H9 (cell line): Measurements from ENCODE around the gene SLC24A1. TPM values are rescaled to one million over a fixed set of nuclear protein-coding genes. Genes with fewer than 3 reads are reported as not detected.

Source experiments
- DNase-seq: peaks from one replicate; pipeline ENCODE4 v3.0.0-alpha.2; 2017
- H2AFZ ChIP-seq: one replicate; pipeline ENCODE4 v1.6.1; 2013; ENCODE audit warnings: mild to moderate bottlenecking, low read length, control low read depth, moderate library complexity
- H2AK5ac ChIP-seq: 2 replicates; pipeline ENCODE4 v1.6.1; 2013; ENCODE audit warnings: low read length, control low read depth, mixed read lengths; ENCODE audit not compliant: insufficient read length
- H2BK120ac ChIP-seq: one replicate; pipeline ENCODE4 v1.6.1; 2013; ENCODE audit warnings: low read depth, mild to moderate bottlenecking, low read length, control low read depth, inconsistent platforms; ENCODE audit not compliant: poor library complexity, severe bottlenecking
- H2BK12ac ChIP-seq: 2 replicates; pipeline ENCODE4 v1.6.1; 2013; ENCODE audit warnings: low read length, control low read depth, mixed read lengths, low read depth; ENCODE audit not compliant: insufficient read length
- H2BK15ac ChIP-seq: 2 replicates; pipeline ENCODE4 v1.6.1; 2013; ENCODE audit warnings: low read depth, low read length, control low read depth
- H2BK20ac ChIP-seq: one replicate; pipeline ENCODE4 v1.6.1; 2013; ENCODE audit warnings: low read depth, mild to moderate bottlenecking, low read length, control low read depth, inconsistent platforms; ENCODE audit not compliant: poor library complexity, severe bottlenecking
- H2BK5ac ChIP-seq: 2 replicates; pipeline ENCODE4 v1.6.1; 2013; ENCODE audit warnings: low read length, control low read depth, mixed read lengths; ENCODE audit not compliant: insufficient read length
- H3K14ac ChIP-seq: 2 replicates; pipeline ENCODE4 v1.6.1; 2013; ENCODE audit warnings: low read length, control low read depth; ENCODE audit not compliant: insufficient read depth
- H3K18ac ChIP-seq: 2 replicates; pipeline ENCODE4 v1.6.1; 2013; ENCODE audit warnings: low read depth, mild to moderate bottlenecking, mixed read lengths, low read length, control low read depth; ENCODE audit not compliant: insufficient read length
- H3K23ac ChIP-seq: 2 replicates; pipeline ENCODE4 v1.6.1; 2013; ENCODE audit warnings: low read length, control low read depth, mixed read lengths, low read depth; ENCODE audit not compliant: insufficient read length
- H3K23me2 ChIP-seq: 2 replicates; pipeline ENCODE4 v1.6.1; 2013; ENCODE audit warnings: low read depth, mild to moderate bottlenecking, mixed read lengths, low read length, control low read depth; ENCODE audit not compliant: insufficient read length, poor library complexity, severe bottlenecking
- H3K27ac ChIP-seq: 2 replicates; pipeline ENCODE4 v1.5.1; 2013; ENCODE audit warnings: low read length, control low read depth, mixed read lengths, low read depth; ENCODE audit not compliant: insufficient read length
- H3K27me3 ChIP-seq: 2 replicates; pipeline ENCODE4 v1.6.1; 2013; ENCODE audit warnings: low read length, control low read depth, inconsistent platforms; ENCODE audit not compliant: insufficient read depth
- H3K4ac ChIP-seq: 2 replicates; pipeline ENCODE4 v1.6.1; 2013; ENCODE audit warnings: low read depth, mild to moderate bottlenecking, control low read depth, inconsistent platforms, low read length, moderate library complexity
- H3K4me1 ChIP-seq: 2 replicates; pipeline ENCODE4 v1.6.1; 2013; ENCODE audit warnings: low read length, control low read depth, inconsistent platforms; ENCODE audit not compliant: insufficient read depth
- H3K4me2 ChIP-seq: 2 replicates; pipeline ENCODE4 v1.6.1; 2013; ENCODE audit warnings: low read length, control low read depth, mixed read lengths; ENCODE audit not compliant: insufficient read length, insufficient read depth
- H3K56ac ChIP-seq: 2 replicates; pipeline ENCODE4 v1.6.1; 2013; ENCODE audit warnings: low read depth, mild to moderate bottlenecking, mixed read lengths, low read length, control low read depth; ENCODE audit not compliant: insufficient read length
- H3K79me1 ChIP-seq: 2 replicates; pipeline ENCODE4 v1.6.1; 2013; ENCODE audit warnings: low read depth, mild to moderate bottlenecking, moderate library complexity, low read length, control low read depth, inconsistent platforms; ENCODE audit not compliant: insufficient read depth, poor library complexity, severe bottlenecking
- H3K79me2 ChIP-seq: 2 replicates; pipeline ENCODE4 v1.6.1; 2013; ENCODE audit warnings: low read length, control low read depth, inconsistent platforms; ENCODE audit not compliant: insufficient read depth
- H3K9ac ChIP-seq: 2 replicates; pipeline ENCODE4 v1.6.1; 2013; ENCODE audit warnings: low read length, control low read depth, mixed read lengths; ENCODE audit not compliant: insufficient read length; ENCODE audit errors: extremely low read depth
- H3K9me3 ChIP-seq: one replicate; pipeline ENCODE4 v1.6.1; 2013; ENCODE audit warnings: low read depth, low read length, inconsistent platforms; ENCODE audit not compliant: control insufficient read depth
- H3T11ph ChIP-seq: one replicate; pipeline ENCODE4 v1.6.1; 2013; ENCODE audit warnings: mild to moderate bottlenecking, low read length, control low read depth, inconsistent platforms
- H4K20me1 ChIP-seq: one replicate; pipeline ENCODE4 v1.6.1; 2013; ENCODE audit not compliant: control insufficient read depth, insufficient read length, insufficient read depth
- H4K5ac ChIP-seq: 2 replicates; pipeline ENCODE4 v1.6.1; 2013; ENCODE audit warnings: low read depth, mild to moderate bottlenecking, mixed read lengths, low read length, control low read depth; ENCODE audit not compliant: insufficient read length
- H4K8ac ChIP-seq: replicated peaks from 2 replicates; pipeline ENCODE4 v1.6.1; 2013; ENCODE audit warnings: low read length, control low read depth, mixed read lengths, low read depth; ENCODE audit not compliant: insufficient read length
- H4K91ac ChIP-seq: 2 replicates; pipeline ENCODE4 v1.6.1; 2013; ENCODE audit warnings: low read depth, mild to moderate bottlenecking, moderate library complexity, mixed read lengths, low read length, control low read depth; ENCODE audit not compliant: insufficient read length
- H3K27ac Mint-ChIP-seq, 3 experiments: 2 replicates in 2 of 3; 3 replicates in 1 of 3; pipeline ENCODE4 v1.8.0; 2020 to 2021; ENCODE audit warnings: mixed read lengths in 3 of 3, mild to moderate bottlenecking in 1 of 3, moderate library complexity in 1 of 3
- H3K27me3 Mint-ChIP-seq: 2 replicates; pipeline ENCODE4 v1.8.0; 2021; ENCODE audit warnings: low read depth, mild to moderate bottlenecking, moderate library complexity, mixed read lengths
- H3K36me3 Mint-ChIP-seq, 3 experiments: 2 replicates in 2 of 3; 3 replicates in 1 of 3; pipeline ENCODE4 v1.8.0; 2020 to 2021; ENCODE audit warnings: low read depth in 3 of 3, mixed read lengths in 3 of 3; ENCODE audit not compliant: insufficient read depth in 1 of 3
- H3K4me1 Mint-ChIP-seq, 2 experiments: 2 replicates each; pipeline ENCODE4 v1.8.0; 2020; ENCODE audit warnings: mixed read lengths in 2 of 2
- H3K4me3 Mint-ChIP-seq, 2 experiments: 2 replicates in 1 of 2; 3 replicates in 1 of 2; pipeline ENCODE4 v1.8.0; 2020 to 2021; ENCODE audit warnings: mild to moderate bottlenecking in 2 of 2, mixed read lengths in 2 of 2, moderate library complexity in 1 of 2
- H3K9me3 Mint-ChIP-seq, 2 experiments: 2 replicates in 1 of 2; 3 replicates in 1 of 2; pipeline ENCODE4 v1.8.0; 2020; ENCODE audit warnings: mild to moderate bottlenecking in 2 of 2, mixed read lengths in 2 of 2, moderate library complexity in 1 of 2
- WGBS: extraction: QIAGEN DNeasy Blood & Tissue Kit; methylation state at CpG from one replicate; pipeline ENCODE4 v1.1.7; 2013; ENCODE audit warnings: missing lambda C conversion rate, low lambda C conversion rate, mixed read lengths; ENCODE audit not compliant: insufficient read length; ENCODE audit errors: extremely low coverage; 5-methylcytosine and 5-hydroxymethylcytosine counted together
- total RNA-seq: library from RNA; stranded (reverse); gene quantifications from 2 replicates; pipeline ENCODE4 v1.2.1, GENCODE V29; 2021
- TF ChIP-seq, protein P1 (sequence below): fragments of 200-600 bp; sonication (generic); conservative IDR thresholded peaks from 3 replicates; pipeline ENCODE4 v1.8.0; 2021; ENCODE audit warnings: antibody characterized with exemption, mild to moderate bottlenecking

SLC24A1 gene
- total RNA-seq, 1 experiment from 2014 or later = 8.6 TPM

DNA sequence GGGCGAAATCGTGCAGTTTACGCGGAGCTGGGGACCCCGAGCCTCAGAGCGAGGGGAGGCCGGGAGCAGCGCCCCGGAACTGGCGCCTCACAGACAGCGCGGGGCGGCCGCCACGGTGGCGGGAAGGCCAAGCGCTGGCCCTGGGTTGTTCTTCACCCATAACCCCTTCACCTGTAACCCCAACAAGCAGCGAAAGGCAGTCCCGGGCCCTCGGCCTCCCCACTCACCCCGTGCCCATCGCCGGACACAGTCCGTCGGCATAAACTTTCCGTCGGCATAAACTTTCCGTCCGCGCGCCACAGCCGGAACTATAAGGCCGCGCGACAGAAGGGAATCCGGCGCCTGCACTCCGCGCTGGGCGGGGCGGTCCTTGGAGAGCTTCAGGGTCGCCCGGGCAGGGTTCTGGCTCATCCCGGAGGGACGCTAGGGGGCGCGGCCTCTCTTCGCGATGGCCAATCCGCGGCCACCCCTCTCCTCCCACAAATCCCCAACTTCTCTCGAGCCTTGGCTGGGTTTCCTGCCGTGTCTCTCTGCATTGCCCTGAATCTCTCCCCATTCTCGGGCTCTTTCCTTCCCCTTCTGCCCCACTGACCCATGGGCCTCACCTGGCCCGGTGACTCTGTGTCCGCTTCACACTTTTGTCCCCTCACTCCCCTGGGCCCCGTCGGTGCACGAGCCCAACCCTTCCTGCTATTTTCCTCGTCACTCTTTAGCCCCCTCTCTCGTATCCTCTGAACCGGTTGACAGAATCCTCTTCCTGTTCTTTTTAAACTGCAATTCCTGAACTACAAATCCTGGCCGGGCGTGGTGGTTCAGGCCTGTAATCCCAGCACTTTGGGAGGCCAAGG lies 10.6 kb upstream of the SLC24A1 start, which contains the start of gene INTS14:
TSS of gene INTS14 (minus strand) at position 261 of the 848 bp plus-strand sequence. CDS start 3,751 bp downstream, outside the sequence.
- peaks cover 2% of the 10 kb centered on the region; the same call in 1 of the 2 replicates for H3K79me2 ChIP-seq
- peaks cover 16 to 21% of the 10 kb centered on the region in 2 experiments for H3K4me1 Mint-ChIP-seq
- no CpG with 5 or more reads among the region's 64 CpGs for WGBS

More for the DNA sequence above, 10.6 kb upstream of the SLC24A1 start, which contains the start of gene INTS14:
- Histone ChIP-seq H4K5ac (peak within 1 kb of the TSS; percentile 51), H2BK12ac (no peak within 1 kb of the TSS), H2BK120ac (no peak within 1 kb of the TSS), H3K14ac (peak within 1 kb of the TSS; percentile 87), H4K8ac (no peak within 1 kb of the TSS), H3K79me1 (no peaks in the 10 kb centered on the region), H3K9me3 (no peaks in the 10 kb centered on the region), H4K91ac (no peak within 1 kb of the TSS), H3K9ac (peak within 1 kb of the TSS; percentile 87), H3K27me3 (no peaks in the 10 kb centered on the region), H2BK15ac (no peak within 1 kb of the TSS), H3K23me2 (peaks cover 8% of the 10 kb centered on the region), H4K20me1 (no peaks in the 10 kb centered on the region), H3K23ac (no peak within 1 kb of the TSS), H3K18ac (peak within 1 kb of the TSS; percentile 73), H3T11ph (no peak within 1 kb of the TSS), H2AFZ (no peak within 1 kb of the TSS), H2AK5ac (no peak within 1 kb of the TSS), H3K4me2 (peak within 1 kb of the TSS; percentile 92), H2BK20ac (no peak within 1 kb of the TSS), H2BK5ac (no peak within 1 kb of the TSS), H3K56ac (no peak within 1 kb of the TSS), H3K4ac (peak within 1 kb of the TSS; percentile 25; the same call in 1 of the 2 replicates), H3K27ac (peak within 1 kb of the TSS; percentile 41), H3K4me1 (peaks cover 2% of the 10 kb centered on the region; the same call in 1 of the 2 replicates)
- Mint-ChIP-seq H3K36me3 (peaks cover 0 to 5% (median 0%) of the 10 kb centered on the region in 3 experiments; a peak in 1 of 7 replicates), H3K27me3 (no peaks in the 10 kb centered on the region; the same call in none of the 2 replicates), H3K27ac (peak within 1 kb of the TSS; percentile 99), H3K9me3 (no peaks in the 10 kb centered on the region; a peak in 1 of 5 replicates), H3K4me3 (peak within 1 kb of the TSS; percentile 90 to 92)
- DNase-seq = peak; percentile 98
- TF ChIP-seq, protein P1, sequence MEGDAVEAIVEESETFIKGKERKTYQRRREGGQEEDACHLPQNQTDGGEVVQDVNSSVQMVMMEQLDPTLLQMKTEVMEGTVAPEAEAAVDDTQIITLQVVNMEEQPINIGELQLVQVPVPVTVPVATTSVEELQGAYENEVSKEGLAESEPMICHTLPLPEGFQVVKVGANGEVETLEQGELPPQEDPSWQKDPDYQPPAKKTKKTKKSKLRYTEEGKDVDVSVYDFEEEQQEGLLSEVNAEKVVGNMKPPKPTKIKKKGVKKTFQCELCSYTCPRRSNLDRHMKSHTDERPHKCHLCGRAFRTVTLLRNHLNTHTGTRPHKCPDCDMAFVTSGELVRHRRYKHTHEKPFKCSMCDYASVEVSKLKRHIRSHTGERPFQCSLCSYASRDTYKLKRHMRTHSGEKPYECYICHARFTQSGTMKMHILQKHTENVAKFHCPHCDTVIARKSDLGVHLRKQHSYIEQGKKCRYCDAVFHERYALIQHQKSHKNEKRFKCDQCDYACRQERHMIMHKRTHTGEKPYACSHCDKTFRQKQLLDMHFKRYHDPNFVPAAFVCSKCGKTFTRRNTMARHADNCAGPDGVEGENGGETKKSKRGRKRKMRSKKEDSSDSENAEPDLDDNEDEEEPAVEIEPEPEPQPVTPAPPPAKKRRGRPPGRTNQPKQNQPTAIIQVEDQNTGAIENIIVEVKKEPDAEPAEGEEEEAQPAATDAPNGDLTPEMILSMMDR = peak; percentile 74
